HepG2 (cell line): ENCODE measurements around the gene ACOT13. TPM values are rescaled to one million over a fixed set of nuclear protein-coding genes. Genes with fewer than 3 reads are reported as not detected.

Source experiments
- HMG20A ChIP-seq: IDR thresholded peaks from 2 replicates; pipeline ENCODE4 v1.6.1; 2016; ENCODE audit warnings: borderline replicate concordance
- HOXA5 ChIP-seq: sonication (generic); formaldehyde crosslinking; IDR thresholded peaks from 2 replicates; pipeline ENCODE4 v1.4.0; 2020; ENCODE audit warnings: missing genetic modification reagents
- KDM1A ChIP-seq: IDR thresholded peaks from 2 replicates; pipeline ENCODE4 v1.6.1; 2016; ENCODE audit warnings: missing compliant biosample characterization
- NFE2L2 ChIP-seq: fragments of 150-350 bp; IDR thresholded peaks from 2 replicates; pipeline ENCODE4 v1.6.1; 2014; ENCODE audit warnings: low read length
- POLR2A ChIP-seq, 2 experiments: IDR thresholded peaks; 2 replicates each; pipeline ENCODE4 v1.6.1; 2011; ENCODE audit warnings: low read depth in 2 of 2, low read length in 2 of 2, mild to moderate bottlenecking in 1 of 2, moderate library complexity in 1 of 2; ENCODE audit not compliant: insufficient read depth in 1 of 2
- POLR2G ChIP-seq: fragments of 200-400 bp; formaldehyde crosslinking; IDR thresholded peaks from 2 replicates; pipeline ENCODE4 v1.6.1; 2018; ENCODE audit warnings: mild to moderate bottlenecking, low read depth, low read length, moderate library complexity
- SIN3B ChIP-seq: fragments of 150-350 bp; IDR thresholded peaks from 2 replicates; pipeline ENCODE4 v1.6.1; 2014; ENCODE audit warnings: low read length
- ZBTB20 ChIP-seq: sonication (generic); formaldehyde crosslinking; IDR thresholded peaks from 2 replicates; pipeline ENCODE4 v1.8.1; 2023; ENCODE audit warnings: missing genetic modification reagents, low read depth, mild to moderate bottlenecking, borderline replicate concordance
- ZC3H4 ChIP-seq: sonication (generic); formaldehyde crosslinking; IDR thresholded peaks from 2 replicates; pipeline ENCODE4 v1.4.0; 2020; ENCODE audit warnings: missing genetic modification reagents, borderline replicate concordance
- ZNF441 ChIP-seq: sonication (generic); formaldehyde crosslinking; IDR thresholded peaks from 2 replicates; pipeline ENCODE4 v1.7.0; 2021; ENCODE audit warnings: missing genetic modification reagents, borderline replicate concordance
- ZNF556 ChIP-seq: sonication (generic); formaldehyde crosslinking; IDR thresholded peaks from 2 replicates; pipeline ENCODE4 v1.4.0; 2020; ENCODE audit warnings: mild to moderate bottlenecking, missing genetic modification reagents, borderline replicate concordance
- ZNF558 ChIP-seq: sonication (generic); formaldehyde crosslinking; IDR thresholded peaks from 2 replicates; pipeline ENCODE4 v1.9.0; 2022; ENCODE audit warnings: mild to moderate bottlenecking, missing genetic modification reagents, borderline replicate concordance
- polyA plus RNA-seq, 8 experiments: library from polyadenylated mRNA; depleted of rRNA in 3 of 8; stranded (reverse) in 7 of 8; unstranded in 1 of 8; fragments of >200 nt; fragmentation: Illumina TruSeq in 4 of 8; extraction: Trizol in 4 of 8; gene quantifications; 2 replicates each; pipeline versions ENCODE4 v1.2.1 to v1.2.3, GENCODE V29; 2011 to 2016; ENCODE audit warnings: low read depth in 4 of 8, missing spikeins in 1 of 8, mixed read lengths in 1 of 8; ENCODE audit not compliant: insufficient read depth in 1 of 8
- total RNA-seq, 5 experiments: library from RNA; depleted of rRNA; stranded (reverse); fragments of >200 nt; fragmentation: Illumina TruSeq; extraction: Trizol; gene quantifications; 2 replicates each; pipeline ENCODE4 v1.2.3, GENCODE V29; 2016; ENCODE audit warnings: low read depth in 1 of 5
- TF ChIP-seq, protein P1 (sequence below): sonication (generic); formaldehyde crosslinking; IDR thresholded peaks from 2 replicates; pipeline ENCODE4 v1.5.0; 2020; ENCODE audit warnings: missing genetic modification reagents
- TF ChIP-seq, protein P2 (sequence below): sonication (generic); formaldehyde crosslinking; IDR thresholded peaks from 2 replicates; pipeline ENCODE4 v1.5.0; 2020; ENCODE audit warnings: missing genetic modification reagents, mild to moderate bottlenecking, borderline replicate concordance
- TF ChIP-seq, protein P3 (sequence below): fragments of 450-650 bp; IDR thresholded peaks from 2 replicates; pipeline ENCODE4 v1.6.1; 2017

Gene ACOT13
- total and polyA plus RNA-seq, 2 of the 13 experiments (the other 11 are each of a cell fraction or from before 2014, with no cell fraction given): 31.5 to 45.1 TPM

DNA sequence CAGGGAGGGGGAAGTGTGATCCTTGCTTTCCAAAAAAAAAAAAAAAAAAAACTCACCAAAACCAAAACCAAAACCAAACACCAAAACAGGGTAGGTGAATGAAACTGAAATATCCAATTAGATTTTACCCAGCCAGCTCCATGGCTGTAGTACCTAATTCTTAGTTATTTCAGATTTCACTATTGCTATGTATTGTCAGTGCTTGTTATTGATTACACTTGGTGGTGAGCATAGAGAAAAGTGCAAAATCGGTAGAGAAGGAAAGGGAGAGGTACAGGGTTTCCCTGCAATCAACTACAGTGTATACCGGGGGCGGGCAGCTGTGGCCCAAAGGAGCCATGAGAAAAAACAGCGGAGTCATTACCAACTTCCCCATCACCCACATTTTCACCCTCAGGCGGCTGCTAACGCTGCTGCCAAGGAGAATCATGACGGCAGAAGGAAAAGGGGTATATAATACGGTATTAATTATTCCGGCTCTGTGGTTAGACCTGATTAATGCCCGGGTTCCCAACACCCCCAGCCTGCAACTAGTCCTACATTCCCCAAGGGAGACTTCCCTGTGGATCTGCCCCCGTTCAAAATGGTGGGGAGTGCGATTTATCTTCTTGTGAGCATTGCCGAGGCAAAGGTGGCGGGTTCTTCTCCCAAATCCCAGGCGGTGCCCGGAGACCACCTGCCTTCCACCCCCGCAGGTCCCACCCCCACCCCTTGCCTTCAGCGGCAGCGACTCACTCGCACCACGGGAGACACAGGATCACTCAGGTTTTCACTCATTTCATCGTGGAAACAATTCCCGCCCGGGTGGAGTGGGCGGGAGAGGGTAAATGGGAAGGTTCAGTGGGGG is 52.5 kb downstream of the ACOT13 start, which contains the start of gene C6orf62 (continued):
- TF ChIP-seq ZNF558: 0 out of 2 replicates have a peak, but pooled peaks have one; percentile 19
- TF ChIP-seq SIN3B: 0 out of 2 replicates have a peak, but pooled peaks have one; percentile 8
- TF ChIP-seq, protein P1, sequence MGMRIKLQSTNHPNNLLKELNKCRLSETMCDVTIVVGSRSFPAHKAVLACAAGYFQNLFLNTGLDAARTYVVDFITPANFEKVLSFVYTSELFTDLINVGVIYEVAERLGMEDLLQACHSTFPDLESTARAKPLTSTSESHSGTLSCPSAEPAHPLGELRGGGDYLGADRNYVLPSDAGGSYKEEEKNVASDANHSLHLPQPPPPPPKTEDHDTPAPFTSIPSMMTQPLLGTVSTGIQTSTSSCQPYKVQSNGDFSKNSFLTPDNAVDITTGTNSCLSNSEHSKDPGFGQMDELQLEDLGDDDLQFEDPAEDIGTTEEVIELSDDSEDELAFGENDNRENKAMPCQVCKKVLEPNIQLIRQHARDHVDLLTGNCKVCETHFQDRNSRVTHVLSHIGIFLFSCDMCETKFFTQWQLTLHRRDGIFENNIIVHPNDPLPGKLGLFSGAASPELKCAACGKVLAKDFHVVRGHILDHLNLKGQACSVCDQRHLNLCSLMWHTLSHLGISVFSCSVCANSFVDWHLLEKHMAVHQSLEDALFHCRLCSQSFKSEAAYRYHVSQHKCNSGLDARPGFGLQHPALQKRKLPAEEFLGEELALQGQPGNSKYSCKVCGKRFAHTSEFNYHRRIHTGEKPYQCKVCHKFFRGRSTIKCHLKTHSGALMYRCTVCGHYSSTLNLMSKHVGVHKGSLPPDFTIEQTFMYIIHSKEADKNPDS (CRISPR knock-in tag): no peak
- no peak for TF ChIP-seq ZNF556
- 0 out of 2 replicates have a peak, but pooled peaks have one; percentile 27 for TF ChIP-seq ZNF441 (CRISPR knock-in tag)
- TF ChIP-seq POLR2A (IDR thresholded peaks at IDR 0.05; ENCODE audit: insufficient read depth in 1 of 2, low read depth in 2 of 2, low read length in 2 of 2): peak; percentile 2 to 52; a peak in 2 of 4 replicates
- TF ChIP-seq KDM1A: no peak
- 0 out of 2 replicates have a peak, but pooled peaks have one; percentile 51 for TF ChIP-seq ZBTB20 (CRISPR knock-in tag)
- no peak for TF ChIP-seq HOXA5 (CRISPR knock-in tag)
- no peak for TF ChIP-seq HMG20A (CRISPR knock-in tag)
- TF ChIP-seq, protein P2, sequence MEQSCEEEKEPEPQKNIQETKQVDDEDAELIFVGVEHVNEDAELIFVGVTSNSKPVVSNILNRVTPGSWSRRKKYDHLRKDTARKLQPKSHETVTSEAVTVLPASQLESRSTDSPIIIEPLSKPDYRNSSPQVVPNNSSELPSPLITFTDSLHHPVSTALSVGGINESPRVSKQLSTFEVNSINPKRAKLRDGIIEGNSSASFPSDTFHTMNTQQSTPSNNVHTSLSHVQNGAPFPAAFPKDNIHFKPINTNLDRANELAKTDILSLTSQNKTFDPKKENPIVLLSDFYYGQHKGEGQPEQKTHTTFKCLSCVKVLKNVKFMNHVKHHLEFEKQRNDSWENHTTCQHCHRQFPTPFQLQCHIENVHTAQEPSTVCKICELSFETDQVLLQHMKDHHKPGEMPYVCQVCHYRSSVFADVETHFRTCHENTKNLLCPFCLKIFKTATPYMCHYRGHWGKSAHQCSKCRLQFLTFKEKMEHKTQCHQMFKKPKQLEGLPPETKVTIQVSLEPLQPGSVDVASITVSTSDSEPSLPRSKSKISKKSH (CRISPR knock-in tag): no peak
- TF ChIP-seq NFE2L2: peak; percentile 40; the same call in 1 of the 2 replicates
- TF ChIP-seq POLR2G: peak; percentile 47; the same call in 1 of the 2 replicates
- 0 out of 2 replicates have a peak, but pooled peaks have one; percentile 28 for TF ChIP-seq ZC3H4 (CRISPR knock-in tag)
- TF ChIP-seq, protein P3, sequence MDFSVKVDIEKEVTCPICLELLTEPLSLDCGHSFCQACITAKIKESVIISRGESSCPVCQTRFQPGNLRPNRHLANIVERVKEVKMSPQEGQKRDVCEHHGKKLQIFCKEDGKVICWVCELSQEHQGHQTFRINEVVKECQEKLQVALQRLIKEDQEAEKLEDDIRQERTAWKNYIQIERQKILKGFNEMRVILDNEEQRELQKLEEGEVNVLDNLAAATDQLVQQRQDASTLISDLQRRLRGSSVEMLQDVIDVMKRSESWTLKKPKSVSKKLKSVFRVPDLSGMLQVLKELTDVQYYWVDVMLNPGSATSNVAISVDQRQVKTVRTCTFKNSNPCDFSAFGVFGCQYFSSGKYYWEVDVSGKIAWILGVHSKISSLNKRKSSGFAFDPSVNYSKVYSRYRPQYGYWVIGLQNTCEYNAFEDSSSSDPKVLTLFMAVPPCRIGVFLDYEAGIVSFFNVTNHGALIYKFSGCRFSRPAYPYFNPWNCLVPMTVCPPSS: no peak
